CD1c-positive myeloid dendritic cell (primary cell): ENCODE data around the gene TRDMT1.
A peak's percentile ranks its signal among the peaks of the same experiment; 100 is the strongest.

Source experiments
- DNase-seq: peaks from one replicate; pipeline ENCODE4 v3.0.0-alpha.2; 2016; ENCODE audit errors: extremely low spot score

Gene TRDMT1

GRCh38 chr10:17200912-17201793 is at the start of gene TRDMT1:
TRDMT1 (minus strand) TSS chr10:17201672; CDS start chr10:17201634, 38 bp downstream.
- DNase-seq = peak; percentile 92

GRCh38 chr10:17250736-17251135 is 49.3 kb upstream of the TRDMT1 start:
- DNase-seq = no peak

GRCh38 chr10:17249820-17250219 is 48.3 kb upstream of the TRDMT1 start:
- DNase-seq = no peak

GRCh38 chr10:17248964-17249363 is 47.5 kb upstream of the TRDMT1 start:
- no peak for DNase-seq

GRCh38 chr10:17247210-17247609 is 45.7 kb upstream of the TRDMT1 start:
- DNase-seq = no peak

- DNase-seq = no peak
Measured at GRCh38 chr10:17244700-17245365, 43.4 kb upstream of the TRDMT1 start.

GRCh38 chr10:17241611-17242333 is 40.3 kb upstream of the TRDMT1 start:
- no peak for DNase-seq

GRCh38 chr10:17240616-17241015 is 39.1 kb upstream of the TRDMT1 start:
- peak; percentile 47 for DNase-seq

- DNase-seq = no peak
Measured at GRCh38 chr10:17240096-17240495, 38.6 kb upstream of the TRDMT1 start.

- no peak for DNase-seq
Measured at GRCh38 chr10:17239345-17240085, 38.0 kb upstream of the TRDMT1 start.

GRCh38 chr10:17238445-17239291 is 37.2 kb upstream of the TRDMT1 start:
- DNase-seq = peak; percentile 59

GRCh38 chr10:17237915-17238444 is 36.5 kb upstream of the TRDMT1 start:
- DNase-seq = peak; percentile 40

GRCh38 chr10:17237149-17237527 is 35.7 kb upstream of the TRDMT1 start:
- no peak for DNase-seq

- DNase-seq = peak; percentile 64
Measured at GRCh38 chr10:17236468-17237148, 35.1 kb upstream of the TRDMT1 start.

GRCh38 chr10:17235136-17235535 is 33.7 kb upstream of the TRDMT1 start:
- peak; percentile 39 for DNase-seq

- peak; percentile 19 for DNase-seq
Measured at GRCh38 chr10:17234431-17234945, 33.0 kb upstream of the TRDMT1 start.

GRCh38 chr10:17233286-17233991 is 32.0 kb upstream of the TRDMT1 start:
- DNase-seq = peak; percentile 34

- DNase-seq = peak; percentile 79
Measured at GRCh38 chr10:17232276-17232960, 30.9 kb upstream of the TRDMT1 start.
